Memory B cell (primary cell): ENCODE data around the gene HOXC10.

Experiments used
- ATAC-seq: fragments of 150-1000 bp; cut with Tn5 transposase; 2 replicates; pipeline ENCODE4 v1.10.0; 2021; ENCODE audit warnings: low read depth, mild to moderate bottlenecking, moderate library complexity
- DNase-seq, 2 donors: peaks; one replicate each; pipeline ENCODE4 v3.0.0; 2022; ENCODE audit warnings: low spot score in 2 of 2
- H3K27ac Mint-ChIP-seq: one replicate; pipeline ENCODE4 v1.8.0; 2022; ENCODE audit warnings: mild to moderate bottlenecking, moderate library complexity, mixed read lengths
- H3K27me3 Mint-ChIP-seq: one replicate; pipeline ENCODE4 v1.8.0; 2022; ENCODE audit warnings: mixed read lengths
- H3K36me3 Mint-ChIP-seq: one replicate; pipeline ENCODE4 v1.8.0; 2022; ENCODE audit warnings: mild to moderate bottlenecking, mixed read lengths
- H3K4me1 Mint-ChIP-seq: one replicate; pipeline ENCODE4 v1.8.0; 2022; ENCODE audit warnings: mixed read lengths
- H3K4me3 Mint-ChIP-seq: one replicate; pipeline ENCODE4 v1.8.0; 2022; ENCODE audit warnings: mild to moderate bottlenecking, moderate library complexity, mixed read lengths
- H3K9me3 Mint-ChIP-seq: one replicate; pipeline ENCODE4 v1.8.0; 2022; ENCODE audit warnings: mixed read lengths

The HOXC10 gene

DNA sequence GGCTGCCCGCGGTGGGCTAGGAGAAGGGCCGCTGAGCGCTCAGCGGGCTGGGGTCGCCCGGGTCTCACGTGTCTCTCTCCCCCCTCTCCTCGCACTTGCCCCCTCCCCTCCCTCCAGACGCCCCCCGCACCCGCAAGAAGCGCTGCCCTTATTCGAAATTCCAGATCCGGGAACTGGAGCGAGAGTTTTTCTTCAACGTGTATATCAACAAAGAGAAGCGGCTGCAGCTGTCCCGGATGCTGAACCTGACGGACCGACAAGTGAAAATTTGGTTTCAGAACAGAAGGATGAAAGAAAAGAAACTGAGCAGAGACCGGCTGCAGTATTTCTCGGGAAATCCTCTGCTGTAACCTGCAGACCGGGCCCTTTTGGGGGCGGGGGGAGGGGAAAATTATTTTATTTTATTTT is 9.9 kb upstream of the HOXC10 start:
- DNase-seq = no peak
- Mint-ChIP-seq H3K9me3 (peaks cover 4% of the 10 kb centered on the region), H3K36me3 (peaks cover 4% of the 10 kb centered on the region), H3K4me3 (no peak overlapping the region), H3K4me1 (peaks cover 2% of the 10 kb centered on the region), H3K27ac (peak overlapping the region; percentile 81), H3K27me3 (peaks cover 51% of the 10 kb centered on the region)
- no peak for ATAC-seq

DNA sequence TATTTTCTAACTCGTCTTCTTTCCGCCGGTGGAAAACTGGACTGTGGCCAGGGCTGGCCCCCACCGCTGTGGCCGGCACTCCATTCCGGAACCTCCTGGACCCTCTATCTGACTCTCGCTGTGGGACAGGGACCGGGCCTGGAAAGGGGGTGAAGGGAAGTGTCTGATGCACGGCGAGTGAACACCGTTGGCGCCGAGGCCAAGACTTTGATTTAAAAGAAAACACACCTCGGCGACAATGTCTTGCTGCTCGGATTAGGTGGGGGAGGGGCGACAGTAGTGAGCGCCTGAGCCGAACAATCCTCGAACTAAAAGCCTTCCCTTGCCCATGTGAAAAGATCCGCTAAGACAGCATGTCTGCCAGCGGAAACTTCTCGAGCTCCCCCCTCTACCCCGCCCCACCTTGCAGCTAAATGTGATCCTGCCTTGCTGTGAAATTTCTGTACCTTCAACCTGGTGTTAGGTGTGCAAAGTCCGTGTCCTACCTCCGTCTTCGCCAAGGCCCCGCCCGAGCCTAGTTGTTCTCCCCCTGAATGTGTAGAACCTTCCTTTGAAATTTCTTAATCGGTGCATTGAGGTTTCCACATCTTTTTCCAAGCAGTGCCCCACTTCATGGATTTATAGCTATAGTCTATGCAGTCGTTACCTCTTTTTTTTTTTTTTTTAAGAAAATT is 9.3 kb upstream of the HOXC10 start:
- peak overlapping the region; percentile 81 for H3K27ac Mint-ChIP-seq

DNA sequence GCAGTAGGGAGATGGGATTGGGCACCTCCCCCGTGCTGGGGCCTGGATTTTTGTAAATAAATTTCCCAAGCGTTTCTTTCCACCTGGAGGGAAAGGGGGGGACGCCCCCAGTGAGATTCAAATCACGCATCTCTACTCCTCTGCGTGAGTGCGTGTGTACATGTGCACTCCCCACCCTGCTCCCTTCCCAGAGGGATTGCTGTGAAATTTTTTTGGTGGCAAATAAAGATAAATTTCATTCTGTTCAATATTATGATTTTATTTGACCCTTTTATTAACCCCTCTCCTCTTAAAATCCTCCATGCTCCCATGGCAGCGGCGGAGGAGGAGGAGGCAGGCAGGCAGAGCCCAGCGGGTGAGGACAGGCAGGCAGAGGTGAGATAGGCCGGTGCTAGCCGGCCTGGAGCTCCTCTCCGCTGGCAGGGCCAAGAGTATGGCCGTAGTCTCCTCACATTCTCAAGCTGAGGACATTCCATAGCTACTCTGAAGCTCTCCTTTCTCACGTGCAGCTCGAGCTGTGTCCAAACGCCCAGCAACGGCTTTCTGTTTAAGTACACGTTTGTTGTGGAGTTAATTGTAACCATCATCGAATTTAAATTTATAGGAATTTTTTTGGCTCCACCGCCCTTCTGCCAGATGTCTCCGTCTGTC is 8.6 kb upstream of the HOXC10 start:
- Mint-ChIP-seq H3K36me3 (peaks cover 4% of the 10 kb centered on the region), H3K9me3 (peaks cover 4% of the 10 kb centered on the region), H3K4me1 (peaks cover 5% of the 10 kb centered on the region), H3K27me3 (peaks cover 52% of the 10 kb centered on the region), H3K4me3 (no peak overlapping the region), H3K27ac (peak overlapping the region; percentile 81)
- ATAC-seq = no peak
- DNase-seq = no peak

More for the DNA sequence above, 9.3 kb upstream of the HOXC10 start:
- H3K27me3 Mint-ChIP-seq = peaks cover 55% of the 10 kb centered on the region
- H3K4me3 Mint-ChIP-seq = no peak overlapping the region
- peaks cover 4% of the 10 kb centered on the region for H3K9me3 Mint-ChIP-seq
- no peak for ATAC-seq
- peaks cover 5% of the 10 kb centered on the region for H3K4me1 Mint-ChIP-seq
- DNase-seq = no peak
- peaks cover 4% of the 10 kb centered on the region for H3K36me3 Mint-ChIP-seq

DNA sequence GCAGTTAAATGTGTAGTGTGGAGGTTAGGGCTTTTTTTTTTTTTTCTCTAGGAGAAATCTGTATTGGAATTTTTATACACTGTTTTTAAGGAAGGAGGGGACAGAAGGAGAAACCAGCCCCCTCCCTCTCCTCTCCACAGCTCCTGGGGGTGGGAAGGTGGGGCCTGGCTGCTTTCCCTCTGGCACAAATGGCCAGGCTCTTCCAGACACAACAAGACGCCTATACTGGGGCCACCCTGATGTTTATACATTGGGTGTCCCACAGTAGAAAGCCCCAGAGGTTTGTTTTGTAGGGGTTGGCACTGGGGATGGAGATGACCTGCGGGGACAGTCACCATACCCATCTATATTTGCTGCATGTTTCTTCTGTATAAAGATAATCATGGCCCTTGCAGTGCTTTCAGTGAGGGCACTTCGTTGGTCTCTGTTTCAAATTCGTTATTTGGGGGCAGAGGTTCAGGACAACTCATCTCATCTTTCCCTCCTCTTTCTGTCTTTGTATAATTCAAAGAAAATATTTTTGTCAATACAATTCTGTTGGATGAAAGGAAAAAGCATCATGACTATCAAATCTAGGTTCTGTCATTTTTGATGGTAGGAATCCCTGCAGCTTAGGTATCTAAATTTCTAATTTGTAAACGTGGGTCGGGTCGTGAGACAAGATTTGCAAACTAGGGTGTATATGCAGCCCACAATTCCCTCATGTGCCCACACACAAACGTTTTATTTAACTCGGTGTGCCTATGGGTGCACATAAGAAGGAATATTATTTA is 7.9 kb upstream of the HOXC10 start:
- ATAC-seq = no peak
- Mint-ChIP-seq H3K4me3 (no peak overlapping the region), H3K36me3 (peaks cover 4% of the 10 kb centered on the region), H3K27me3 (peaks cover 50% of the 10 kb centered on the region), H3K9me3 (peaks cover 4% of the 10 kb centered on the region), H3K27ac (peak overlapping the region; percentile 28), H3K4me1 (peaks cover 5% of the 10 kb centered on the region)
- no peak for DNase-seq

DNA sequence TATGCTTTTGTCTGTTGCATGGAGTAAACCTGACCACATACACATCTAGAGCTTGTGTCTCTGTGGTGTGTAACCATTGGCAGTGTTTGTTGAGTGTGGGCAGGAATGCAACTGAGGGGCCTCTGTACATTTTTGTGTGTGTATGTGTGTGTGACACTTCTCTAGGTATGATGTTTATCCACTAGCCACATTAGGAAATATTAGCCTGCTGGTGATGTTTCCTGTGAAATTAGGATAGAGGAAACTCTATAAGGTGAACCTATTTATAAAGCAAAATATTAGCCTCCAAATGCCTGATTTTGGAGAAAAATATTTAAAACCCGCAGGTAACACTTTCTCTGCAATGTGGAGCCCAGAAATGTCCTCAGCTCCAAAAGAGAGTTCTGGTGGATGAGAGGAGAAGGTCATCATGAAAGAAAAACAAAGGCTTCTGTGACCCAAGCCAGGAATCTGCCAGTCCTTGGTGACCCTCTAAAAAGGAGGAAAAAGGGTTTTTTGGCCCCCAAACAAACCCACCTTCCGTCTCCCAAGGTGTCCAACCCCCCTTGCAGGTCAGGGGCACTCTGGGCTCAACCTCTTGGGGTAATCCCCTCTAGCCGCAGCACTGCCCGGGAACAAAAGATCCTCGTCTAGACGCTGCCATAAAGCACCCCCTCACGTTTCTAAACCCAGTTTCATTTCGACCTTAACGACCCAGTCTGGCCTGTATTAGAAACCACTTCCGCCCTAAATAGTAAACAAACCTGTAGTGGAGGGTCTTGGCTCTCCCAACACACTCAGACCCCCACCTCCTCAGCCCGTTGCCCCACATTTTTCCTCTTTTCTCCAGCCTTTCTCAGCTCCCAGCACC is 7.1 kb upstream of the HOXC10 start:
- no peak overlapping the region for H3K27ac Mint-ChIP-seq
- peaks cover 5% of the 10 kb centered on the region for H3K4me1 Mint-ChIP-seq
- ATAC-seq = no peak
- peaks cover 4% of the 10 kb centered on the region for H3K36me3 Mint-ChIP-seq
- DNase-seq = no peak
- peaks cover 3% of the 10 kb centered on the region for H3K9me3 Mint-ChIP-seq
- no peak overlapping the region for H3K4me3 Mint-ChIP-seq
- H3K27me3 Mint-ChIP-seq = peaks cover 45% of the 10 kb centered on the region

DNA sequence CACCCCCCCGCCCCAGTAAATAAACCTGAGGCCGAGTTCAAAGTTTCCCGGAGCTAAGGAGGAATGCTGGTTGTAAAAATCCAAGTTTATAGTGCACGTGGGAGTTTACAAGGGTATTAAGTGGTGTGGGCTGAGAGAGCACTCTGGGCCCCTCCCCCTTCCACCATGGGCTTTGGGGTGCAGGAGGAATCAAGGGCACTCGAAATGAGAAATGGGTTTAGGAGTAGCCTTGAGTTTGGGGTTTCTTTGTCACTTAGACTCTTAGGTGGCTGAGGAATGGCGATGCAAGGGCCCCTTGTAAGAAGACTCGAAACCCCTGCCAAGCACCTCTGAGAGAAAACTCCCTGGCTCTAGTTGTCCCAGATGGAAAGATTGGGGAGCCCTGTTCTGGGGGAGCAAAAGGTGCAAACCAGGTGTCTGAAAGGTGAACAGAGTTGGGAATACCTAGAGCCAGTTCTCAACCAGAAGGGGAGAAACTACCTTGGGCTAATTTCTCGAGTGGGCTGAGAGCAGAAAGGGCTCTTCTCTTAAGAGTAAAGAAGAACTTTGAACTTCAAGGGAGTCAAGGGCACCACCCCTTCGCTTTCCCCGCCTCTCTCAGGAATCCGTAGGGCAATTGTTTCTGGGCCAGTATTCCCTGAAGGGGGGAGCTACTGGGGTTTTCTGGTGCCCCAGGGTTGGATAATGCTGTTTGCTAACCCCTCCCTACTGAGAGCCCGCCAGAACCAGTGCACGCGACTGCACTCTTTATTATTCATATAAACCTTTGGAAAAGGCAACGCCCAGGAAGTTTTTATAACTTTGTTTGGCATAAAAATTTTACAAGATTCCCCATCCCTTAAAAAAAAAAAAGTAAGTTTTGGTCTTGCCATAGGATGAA is 6.2 kb upstream of the HOXC10 start:
- H3K36me3 Mint-ChIP-seq = peaks cover 2% of the 10 kb centered on the region

DNA sequence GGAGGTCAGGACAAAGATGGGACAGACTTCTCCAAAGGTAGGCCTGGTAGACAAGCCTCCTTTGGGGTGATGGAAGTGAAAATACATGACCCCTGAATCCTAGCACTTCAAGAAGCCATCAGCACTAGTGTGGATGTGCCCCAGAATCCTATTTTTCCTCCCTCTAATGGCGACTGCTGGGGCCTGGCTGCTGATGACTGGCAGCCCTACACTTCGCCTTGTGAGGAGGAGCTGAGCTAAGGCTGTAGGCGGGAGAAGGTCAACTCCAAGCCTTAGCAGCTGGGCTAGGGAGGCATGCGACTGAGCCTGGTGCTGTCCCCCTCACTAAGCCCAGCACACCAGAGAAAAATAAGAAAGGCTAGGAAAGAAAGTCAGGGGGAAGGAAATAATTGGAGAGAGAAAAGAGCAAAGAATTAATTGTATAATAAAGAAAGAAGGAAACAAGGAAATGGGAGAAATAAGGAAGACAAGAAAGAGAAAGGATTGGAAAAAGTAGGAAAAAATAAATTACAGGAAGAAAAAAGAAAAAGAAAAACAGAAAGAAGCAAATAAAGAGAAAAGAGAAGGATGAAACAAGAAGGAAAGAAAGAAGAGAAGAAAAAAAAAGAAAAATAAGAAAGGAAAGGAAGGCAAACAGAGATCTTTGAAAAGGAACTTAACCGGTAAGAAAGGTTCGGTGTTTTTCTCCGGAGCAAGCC is 4.7 kb upstream of the HOXC10 start:
- Mint-ChIP-seq H3K36me3 (peaks cover 2% of the 10 kb centered on the region), H3K27me3 (peaks cover 47% of the 10 kb centered on the region), H3K9me3 (peaks cover 2% of the 10 kb centered on the region), H3K4me1 (peaks cover 7% of the 10 kb centered on the region), H3K4me3 (no peak overlapping the region), H3K27ac (no peak overlapping the region)
- ATAC-seq (no peak), DNase-seq (no peak)

More for the DNA sequence above, 6.2 kb upstream of the HOXC10 start:
- H3K27me3 Mint-ChIP-seq = peaks cover 47% of the 10 kb centered on the region
- DNase-seq (no peak), ATAC-seq (no peak)
- H3K4me3 Mint-ChIP-seq = no peak overlapping the region
- H3K27ac Mint-ChIP-seq = no peak overlapping the region
- peaks cover 5% of the 10 kb centered on the region for H3K4me1 Mint-ChIP-seq
- H3K9me3 Mint-ChIP-seq = peaks cover 2% of the 10 kb centered on the region

DNA sequence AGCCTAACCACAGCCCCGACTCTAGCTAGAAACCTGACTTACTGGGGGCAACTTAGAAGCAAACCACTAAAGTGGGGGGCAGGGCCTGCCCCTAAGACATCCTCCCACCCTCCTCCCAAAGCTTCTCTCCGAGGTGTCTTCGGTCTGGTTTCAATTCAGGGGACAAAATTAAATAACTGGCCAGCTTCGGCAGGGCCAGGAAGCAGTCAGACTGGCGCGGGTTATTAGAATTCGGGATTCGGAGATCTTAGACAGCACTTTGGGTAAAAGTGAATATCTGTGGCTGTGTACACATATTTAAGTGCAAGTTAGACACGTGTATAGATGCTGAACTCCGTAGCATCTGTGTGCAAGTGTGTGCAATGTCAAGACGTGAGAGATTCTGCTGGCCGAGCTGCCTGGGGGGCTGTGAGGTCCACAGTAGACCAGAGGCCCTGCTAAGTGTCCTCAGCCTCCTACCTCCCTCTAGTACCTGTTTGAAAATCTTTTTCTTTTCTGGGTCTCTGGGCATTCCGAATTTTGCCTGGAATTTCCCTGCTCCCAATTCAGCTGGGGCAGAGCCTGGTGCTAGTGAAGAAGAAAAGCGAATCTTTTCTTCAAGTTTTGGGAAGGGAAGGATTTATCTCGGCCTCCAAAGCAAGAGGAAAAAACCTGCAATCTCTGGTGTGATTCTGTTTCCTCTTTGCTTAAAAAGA is 4.0 kb upstream of the HOXC10 start:
- Mint-ChIP-seq H3K4me3 (no peak overlapping the region), H3K9me3 (no peaks in the 10 kb centered on the region), H3K4me1 (peaks cover 5% of the 10 kb centered on the region), H3K27me3 (peaks cover 44% of the 10 kb centered on the region), H3K27ac (no peak overlapping the region), H3K36me3 (no peaks in the 10 kb centered on the region)
- ATAC-seq = no peak
- no peak for DNase-seq

DNA sequence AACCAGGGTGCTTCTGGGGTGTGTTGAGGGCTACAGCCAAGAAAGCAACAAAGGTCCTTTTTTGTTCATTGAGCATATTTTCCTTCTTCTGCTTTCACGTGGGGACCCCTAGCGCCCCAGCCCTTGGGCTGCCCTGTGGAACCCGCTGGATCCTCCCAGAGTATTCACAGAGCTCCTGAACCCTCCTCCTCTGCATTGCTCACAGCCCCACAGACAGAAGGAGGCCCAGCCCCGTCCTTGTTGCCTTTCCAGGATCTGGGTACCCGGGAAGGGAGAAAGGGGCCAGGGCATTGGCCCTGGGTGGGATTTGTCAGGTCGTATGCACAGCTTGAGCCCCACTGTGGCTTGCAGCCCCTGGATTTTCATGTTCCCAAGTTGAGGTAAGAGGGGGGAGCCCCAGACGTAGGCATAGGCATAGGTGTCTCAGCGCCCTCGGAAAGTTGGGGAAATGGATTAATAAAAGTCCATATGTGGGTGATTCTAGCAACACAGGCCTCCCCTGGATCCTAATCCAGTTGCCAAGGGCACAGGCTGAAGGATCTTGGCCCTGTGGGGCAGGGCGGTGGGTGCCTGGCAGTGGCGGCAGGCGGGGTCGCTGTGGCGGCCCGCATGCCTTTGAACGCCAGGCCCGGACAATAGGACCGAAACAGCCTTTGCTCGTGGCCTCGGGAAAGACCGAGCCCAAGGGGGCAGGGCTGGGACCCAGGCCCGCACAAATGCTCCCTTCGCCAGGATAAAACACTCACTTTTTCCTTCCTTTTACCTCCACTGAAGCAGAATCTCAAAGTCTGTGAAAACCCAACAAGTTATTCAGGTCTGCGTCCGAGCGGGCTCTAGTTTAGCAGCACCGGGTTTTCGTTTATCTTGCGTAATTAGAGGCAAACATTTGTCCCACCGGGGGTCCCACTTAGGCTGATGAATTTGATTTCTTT is 3.0 kb upstream of the HOXC10 start:
- no peaks in the 10 kb centered on the region for H3K9me3 Mint-ChIP-seq
- H3K36me3 Mint-ChIP-seq = no peaks in the 10 kb centered on the region
- H3K27me3 Mint-ChIP-seq = peaks cover 50% of the 10 kb centered on the region
- peaks cover 5% of the 10 kb centered on the region for H3K4me1 Mint-ChIP-seq
- no peak for ATAC-seq
- no peak overlapping the region for H3K27ac Mint-ChIP-seq
- no peak for DNase-seq
- no peak overlapping the region for H3K4me3 Mint-ChIP-seq

DNA sequence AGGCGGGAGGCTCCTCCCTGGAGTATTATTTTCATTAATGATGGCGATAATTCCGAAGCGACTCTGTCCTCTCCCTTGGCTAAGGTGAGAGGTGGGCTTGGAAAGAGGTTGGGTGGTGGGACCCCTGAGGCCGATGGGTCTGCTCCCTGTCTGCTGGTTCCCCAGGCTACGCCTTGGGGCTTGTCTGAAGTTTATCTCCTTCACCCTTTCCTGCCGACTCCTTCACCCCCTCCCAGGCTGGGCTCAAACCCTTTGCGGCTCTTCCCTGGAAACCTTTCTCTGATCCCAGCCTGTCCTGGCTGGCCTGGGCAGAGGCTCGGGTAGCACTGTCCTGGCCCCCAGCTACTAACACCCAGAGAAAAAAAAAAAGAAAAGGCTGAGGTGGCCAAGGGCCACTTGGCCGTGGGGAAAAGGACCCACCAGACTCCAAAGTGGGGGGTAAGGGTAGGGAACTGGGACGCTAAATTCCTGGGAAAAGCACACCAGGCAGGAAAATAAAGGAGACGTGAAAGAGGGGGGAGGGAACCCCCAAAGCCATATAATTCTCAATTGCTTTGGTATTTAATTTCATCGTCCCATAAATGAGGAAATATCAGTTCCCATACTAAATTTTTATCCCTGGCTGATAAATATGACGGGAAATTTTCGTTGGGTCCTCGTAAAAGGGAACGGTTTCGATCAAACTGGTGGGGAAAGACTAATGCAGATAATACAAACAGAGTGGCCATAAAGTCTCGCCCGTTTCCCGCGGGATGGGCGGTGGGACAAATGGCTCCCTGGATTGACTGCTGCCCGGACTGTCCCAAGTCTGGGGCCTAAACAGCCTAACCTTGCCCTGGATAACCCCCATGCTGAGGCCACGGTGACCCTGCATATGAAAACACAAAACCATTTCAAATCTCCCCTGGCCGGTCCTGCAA is 2.0 kb upstream of the HOXC10 start:
- Mint-ChIP-seq H3K9me3 (no peaks in the 10 kb centered on the region), H3K36me3 (no peaks in the 10 kb centered on the region), H3K4me1 (peaks cover 5% of the 10 kb centered on the region), H3K4me3 (no peak overlapping the region), H3K27me3 (peaks cover 54% of the 10 kb centered on the region), H3K27ac (peak overlapping the region; percentile 63)
- ATAC-seq (no peak), DNase-seq (no peak)

DNA sequence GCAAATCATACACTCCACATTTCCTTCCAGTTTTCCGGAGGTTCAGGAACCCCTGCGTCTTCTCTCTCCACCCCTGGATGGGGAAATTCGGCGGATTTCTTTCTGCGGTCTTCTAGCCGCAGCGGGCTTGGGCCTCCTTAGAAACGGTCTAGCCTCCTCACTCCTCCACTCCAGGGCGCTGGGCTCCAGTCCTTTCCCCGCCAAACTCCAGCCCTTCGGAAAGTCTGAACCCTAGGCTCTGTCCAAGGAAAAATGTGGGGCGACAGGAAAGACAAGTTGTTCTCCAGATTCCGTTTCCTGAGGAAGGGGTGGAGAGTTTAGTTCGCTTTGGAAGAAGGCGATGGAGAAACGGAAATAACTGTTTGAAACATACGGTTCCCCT is 1.4 kb upstream of the HOXC10 start:
- DNase-seq (no peak), ATAC-seq (no peak)
- Mint-ChIP-seq H3K36me3 (no peaks in the 10 kb centered on the region), H3K4me1 (peaks cover 7% of the 10 kb centered on the region), H3K27me3 (peaks cover 52% of the 10 kb centered on the region), H3K27ac (peak overlapping the region; percentile 63), H3K4me3 (no peak overlapping the region), H3K9me3 (peaks cover 2% of the 10 kb centered on the region)
